A673 (cell line): ENCODE measurements around the gene EFNA2. TPM values are rescaled to one million over a fixed set of nuclear protein-coding genes. Genes with fewer than 3 reads are reported as not detected.
"Not testable (repeated sequence)": the region's sequence is repeated elsewhere in the genome, so short reads cannot be mapped to it uniquely, and the experiment has no call there.

Experiments used
- BruUV-seq: library from RNA; stranded (reverse); fragments of 400-500 nt; replicated peaks from 2 replicates; lab custom pipeline; 2021; lab: Mats Ljungman, UMichigan
- CTCF ChIA-PET: fragments of 300-600 bp; sonication (Branson Sonifier 250); formaldehyde crosslinking; loops from one replicate; lab custom pipeline; 2022; ENCODE audit warnings: antibody characterized with exemption; lab: Charles Lee
- POLR2A ChIA-PET: fragments of 300-600 bp; sonication (Branson Sonifier 250); formaldehyde crosslinking; loops from one replicate; lab custom pipeline; 2022; ENCODE audit warnings: antibody characterized with exemption; ENCODE audit not compliant: low non-redundant PET; lab: Charles Lee
- DNase-seq: peaks from one replicate; pipeline ENCODE4 v3.0.0-alpha.2; 2015; ENCODE audit warnings: low spot score
- H3K27ac ChIP-seq: fragments of 200-600 bp; sonication (generic); 2 replicates; pipeline ENCODE4 v1.5.1; 2016; ENCODE audit warnings: mixed run types, low read depth, mild to moderate bottlenecking, mixed read lengths, antibody characterized with exemption, low read length; ENCODE audit not compliant: poor library complexity, severe bottlenecking
- H3K27me3 ChIP-seq: fragments of 200-600 bp; sonication (generic); replicated peaks from 2 replicates; pipeline ENCODE4 v1.6.1; 2017; ENCODE audit warnings: mixed run types, low read depth, mild to moderate bottlenecking, mixed read lengths, antibody characterized with exemption, low read length; ENCODE audit not compliant: insufficient read depth, poor library complexity
- H3K36me3 ChIP-seq: fragments of 200-600 bp; sonication (generic); 2 replicates; pipeline ENCODE4 v1.6.1; 2016; ENCODE audit warnings: mixed run types, mild to moderate bottlenecking, mixed read lengths, antibody characterized with exemption, low read length; ENCODE audit not compliant: insufficient read depth, poor library complexity, severe bottlenecking
- H3K4me1 ChIP-seq: fragments of 200-600 bp; sonication (generic); 2 replicates; pipeline ENCODE4 v1.6.1; 2017; ENCODE audit warnings: mixed run types, mild to moderate bottlenecking, mixed read lengths, antibody characterized with exemption, low read length; ENCODE audit not compliant: insufficient read depth, poor library complexity, severe bottlenecking
- H3K4me3 ChIP-seq: fragments of 200-600 bp; sonication (generic); 2 replicates; pipeline ENCODE4 v1.5.1; 2016; ENCODE audit warnings: low read depth, mixed run types, mild to moderate bottlenecking, mixed read lengths, low read length; ENCODE audit not compliant: poor library complexity, severe bottlenecking
- H3K9me3 ChIP-seq: fragments of 200-600 bp; sonication (generic); 2 replicates; pipeline ENCODE4 v1.6.1; 2016; ENCODE audit warnings: mixed run types, low read depth, mild to moderate bottlenecking, mixed read lengths, antibody characterized with exemption, low read length; ENCODE audit not compliant: poor library complexity, severe bottlenecking
- CTCF ChIP-seq: fragments of 300-800, 200-600 bp; sonication (generic); conservative IDR thresholded peaks from 2 replicates; pipeline ENCODE4 v1.5.1; 2017; ENCODE audit warnings: low read depth, mild to moderate bottlenecking, antibody characterized with exemption, low read length, moderate library complexity, mixed read lengths
- EZH2 ChIP-seq: fragments of 200-600 bp; sonication (generic); IDR thresholded peaks from 2 replicates; pipeline ENCODE4 v1.6.1; 2017; ENCODE audit warnings: borderline replicate concordance, low read depth, mild to moderate bottlenecking, mixed read lengths, antibody characterized with exemption, low read length; ENCODE audit not compliant: poor library complexity, severe bottlenecking
- intact Hi-C: fragments of 100-400 bp; cut with micrococcal nuclease; formaldehyde crosslinking; loops from one replicate; pipeline ENCODE4 v1.10.0; 2022; ENCODE audit not compliant: unreplicated experiment
- total RNA-seq: library from RNA; stranded (reverse); gene quantifications from 2 replicates; pipeline ENCODE4 v1.2.3, GENCODE V29; 2021

The EFNA2 gene
- total RNA-seq, 1 experiment from 2014 or later = 0.64 TPM

DNA sequence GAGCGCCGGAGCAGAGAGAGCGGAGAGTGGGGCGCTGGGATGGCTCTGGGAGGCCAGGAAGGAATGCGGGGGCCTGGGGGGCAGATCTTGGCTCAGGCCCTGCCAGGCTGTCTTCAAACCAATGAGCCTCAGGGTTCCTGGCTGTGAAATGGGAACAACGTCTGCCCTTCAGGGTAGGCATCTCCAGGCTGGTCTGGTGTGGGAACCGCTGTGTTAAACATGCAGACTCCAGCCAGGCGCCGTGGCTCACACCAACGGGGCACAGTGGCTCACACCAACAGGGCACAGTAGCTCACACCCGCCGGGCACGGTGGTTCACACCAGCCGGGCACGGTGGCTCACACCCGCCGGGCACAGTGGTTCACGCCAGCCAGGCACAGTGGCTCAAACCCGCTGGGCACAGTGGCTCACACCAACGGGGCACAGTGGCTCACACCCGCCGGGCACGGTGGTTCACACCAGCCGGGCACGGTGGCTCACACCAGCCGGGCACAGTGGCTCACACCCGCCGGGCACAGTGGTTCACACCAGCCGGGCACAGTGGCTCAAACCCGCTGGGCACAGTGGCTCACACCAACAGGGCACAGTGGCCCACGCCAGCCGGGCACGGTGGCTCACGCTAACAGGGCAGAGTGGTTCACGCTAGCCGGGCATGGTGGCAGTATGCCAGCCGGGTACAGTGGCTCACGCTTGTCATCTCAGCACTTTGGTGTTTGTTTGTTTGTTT is 40.1 kb downstream of the EFNA2 start:
- no peaks in the 10 kb centered on the region for H3K36me3 ChIP-seq
- H3K27me3 ChIP-seq = no peaks in the 10 kb centered on the region
- no peak for DNase-seq
- H3K9me3 ChIP-seq = no peaks in the 10 kb centered on the region
- H3K4me3 ChIP-seq = peak overlapping the region; percentile 39
- ChIA-PET POLR2A (no interaction called here), CTCF (no interaction called here)
- H3K4me1 ChIP-seq = peaks cover 7% of the 10 kb centered on the region
- BruUV-seq = no TSS peak
- TF ChIP-seq CTCF = no peak
- TF ChIP-seq EZH2 = no peak
- intact Hi-C loops = no loop called here
- H3K27ac ChIP-seq = no peak overlapping the region

DNA sequence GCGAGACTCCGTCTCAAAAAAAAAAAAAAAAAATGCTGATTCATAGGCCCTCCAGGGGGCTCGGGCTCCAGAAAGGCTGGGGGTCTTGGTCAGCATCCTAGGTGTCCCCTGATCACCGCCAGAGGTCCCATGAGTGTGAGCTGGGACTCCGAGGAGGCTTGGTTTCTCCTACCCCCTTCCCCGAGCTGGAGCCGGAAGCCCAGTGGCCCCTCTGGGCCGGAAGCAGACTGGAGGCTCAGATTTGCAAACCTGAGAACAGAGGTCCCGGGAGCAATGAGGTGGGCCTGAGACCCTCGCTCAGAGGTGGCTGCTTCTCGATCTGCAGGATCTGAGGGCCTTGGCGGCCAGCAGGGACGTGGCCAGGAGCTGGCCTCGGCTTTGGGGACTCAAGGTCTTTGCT is 41.5 kb downstream of the EFNA2 start:
- no peak for DNase-seq
- TF ChIP-seq EZH2 (no peak), CTCF (no peak)
- ChIA-PET CTCF (interaction anchor here (0.6 kb wide), 1 partner anchor 20 kb away, joined by 4 read pairs; no protein-coding TSS in a partner anchor), POLR2A (no interaction called here)
- Histone ChIP-seq H3K27ac (no peak overlapping the region), H3K27me3 (no peaks in the 10 kb centered on the region), H3K4me1 (peaks cover 7% of the 10 kb centered on the region), H3K9me3 (no peaks in the 10 kb centered on the region), H3K4me3 (no peak overlapping the region), H3K36me3 (no peaks in the 10 kb centered on the region)
- BruUV-seq = no TSS peak
- intact Hi-C loops = no loop called here

GRCh38 chr19:1332208-1332607 is 46.5 kb downstream of the EFNA2 start:
- POLR2A ChIA-PET, CTCF ChIA-PET, BruUV-seq: not testable (repeated sequence)

More at GRCh38 chr19:1332208-1332607, 46.5 kb downstream of the EFNA2 start:
- H3K9me3 ChIP-seq, DNase-seq, H3K27me3 ChIP-seq, H3K36me3 ChIP-seq, H3K4me3 ChIP-seq, H3K4me1 ChIP-seq, intact Hi-C loops, H3K27ac ChIP-seq: not testable (repeated sequence)
